ENCODE results near the gene ZDHHC14. TPM values are rescaled to one million over a fixed set of nuclear protein-coding genes. Genes with fewer than 3 reads are reported as not detected.

Gene ZDHHC14
- total and polyA plus RNA-seq, 2 of the 8 experiments (the other 6 are each of a cell fraction or from before 2014, with no cell fraction given): 2.9 to 5.3 TPM

DNA sequence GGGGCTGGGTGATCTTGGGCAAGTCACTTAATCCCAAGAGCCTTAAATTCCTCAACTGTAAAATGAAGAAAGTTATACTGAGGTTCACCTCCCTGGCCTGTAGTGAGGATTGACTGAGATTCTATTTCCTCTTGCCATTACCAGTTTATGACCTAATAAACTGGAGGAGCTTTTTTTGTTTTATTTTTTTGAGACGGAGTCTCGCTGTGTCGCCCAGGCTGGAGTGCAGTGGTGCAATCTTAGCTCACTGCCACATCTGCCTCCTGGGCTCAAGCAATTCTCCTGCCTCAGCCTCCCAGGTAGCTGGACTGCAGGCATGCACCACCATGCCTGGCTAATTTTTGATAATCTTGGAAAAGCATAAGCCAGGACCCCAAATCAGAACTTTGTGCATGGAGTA lies 280.7 kb downstream of the ZDHHC14 start:
- no peaks in the 10 kb centered on the region for H4K20me1 ChIP-seq (replicated peaks in 1 of 2; ENCODE audit: control insufficient read depth in 1 of 2, insufficient read depth in 2 of 2, low read length in 2 of 2)
- WGBS, 2 experiments (ENCODE audit: extremely low coverage in 1 of 2, insufficient coverage in 1 of 2, insufficient read length in 1 of 2, insufficient replicate concordance in 2 of 2, low coverage in 1 of 2, low lambda C conversion rate in 2 of 2, missing lambda C conversion rate in 1 of 2): 93% methylated on average over 3 of the region's 3 CpGs; no CpG with 5 or more reads in 1 of the 2 experiments
- TF ChIP-seq CREB1 (IDR thresholded peaks at IDR 0.05) (no peak), GABPA (IDR thresholded peaks at IDR 0.05; ENCODE audit: borderline replicate concordance, insufficient read depth, low read length) (no peak), POLR2A (IDR thresholded peaks at IDR 0.05; ENCODE audit: control extremely low read depth in 1 of 2, low read depth in 2 of 2, low read length in 2 of 2) (no peak), SIN3A (conservative IDR thresholded peaks at IDR 0.05 in 1 of 2, IDR thresholded peaks at IDR 0.05 in 1 of 2; ENCODE audit: low read depth in 1 of 2, low read length in 2 of 2) (no peak), RFX5 (IDR thresholded peaks at IDR 0.05; ENCODE audit: borderline replicate concordance, low read depth, low read length) (no peak), TAF1 (IDR thresholded peaks at IDR 0.05; ENCODE audit: low read depth, low read length) (no peak), GTF2F1 (IDR thresholded peaks at IDR 0.05; ENCODE audit: borderline replicate concordance, low read depth, low read length) (no peak), EGR1 (IDR thresholded peaks at IDR 0.05; ENCODE audit: borderline replicate concordance, low read depth, low read length) (no peak)
- TF ChIP-seq, protein P1, sequence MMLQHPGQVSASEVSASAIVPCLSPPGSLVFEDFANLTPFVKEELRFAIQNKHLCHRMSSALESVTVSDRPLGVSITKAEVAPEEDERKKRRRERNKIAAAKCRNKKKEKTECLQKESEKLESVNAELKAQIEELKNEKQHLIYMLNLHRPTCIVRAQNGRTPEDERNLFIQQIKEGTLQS (IDR thresholded peaks at IDR 0.05; ENCODE audit: insufficient read depth, low read depth, low read length): no peak
- TF ChIP-seq, protein P2, sequence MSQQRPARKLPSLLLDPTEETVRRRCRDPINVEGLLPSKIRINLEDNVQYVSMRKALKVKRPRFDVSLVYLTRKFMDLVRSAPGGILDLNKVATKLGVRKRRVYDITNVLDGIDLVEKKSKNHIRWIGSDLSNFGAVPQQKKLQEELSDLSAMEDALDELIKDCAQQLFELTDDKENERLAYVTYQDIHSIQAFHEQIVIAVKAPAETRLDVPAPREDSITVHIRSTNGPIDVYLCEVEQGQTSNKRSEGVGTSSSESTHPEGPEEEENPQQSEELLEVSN (IDR thresholded peaks at IDR 0.05): no peak

More for the DNA sequence above, 280.7 kb downstream of the ZDHHC14 start:
- Histone ChIP-seq H3K4me3 (ENCODE audit: extremely low read depth in 1 of 4, insufficient read depth in 2 of 4, low read depth in 3 of 4, low read length in 4 of 4) (no peak overlapping the region), H4K5ac (ENCODE audit: insufficient read length, low read depth, low read length) (no peak overlapping the region), H2BK15ac (ENCODE audit: low read length) (no peak overlapping the region), H3K79me2 (ENCODE audit: control insufficient read depth in 1 of 2, insufficient read depth in 2 of 2, low read length in 2 of 2) (no peaks in the 10 kb centered on the region), H3K4ac (replicated peaks; ENCODE audit: insufficient read length, low read depth, low read length) (no peak overlapping the region), H3K23ac (ENCODE audit: insufficient read length) (no peak overlapping the region), H3K4me1 (replicated peaks in 1 of 4; ENCODE audit: control insufficient read depth in 3 of 4, insufficient read depth in 4 of 4, low read length in 3 of 4) (peaks cover 0 to 3% (median 0%) of the 10 kb centered on the region in 4 experiments; a peak in 1 of 7 replicates), H3K27me3 (replicated peaks in 1 of 4; ENCODE audit: control insufficient read depth in 3 of 4, extremely low read depth in 1 of 4, insufficient read depth in 3 of 4, low read length in 3 of 4) (no peaks in the 10 kb centered on the region), H3K4me2 (ENCODE audit: insufficient read depth in 1 of 2, low read depth in 2 of 2, low read length in 2 of 2) (no peak overlapping the region), H3K79me1 (ENCODE audit: low read depth, low read length) (no peaks in the 10 kb centered on the region), H3K9ac (replicated peaks in 1 of 4; ENCODE audit: extremely low read depth in 1 of 4, low read depth in 3 of 4, low read length in 3 of 4) (no peak overlapping the region), H2BK20ac (ENCODE audit: low read length) (no peak overlapping the region), H4K91ac (replicated peaks; ENCODE audit: insufficient read length, low read length) (no peak overlapping the region), H2BK12ac (ENCODE audit: low read depth, low read length) (no peak overlapping the region; the same call in 1 of the 2 replicates), H3K14ac (ENCODE audit: insufficient read length) (no peak overlapping the region), H2AFZ (ENCODE audit: low read length) (no peak overlapping the region), H3K56ac (replicated peaks; ENCODE audit: insufficient read length, low read depth, low read length) (no peak overlapping the region), H4K8ac (ENCODE audit: extremely low read depth, insufficient read depth, low read length) (no peak overlapping the region), H3K9me3 (ENCODE audit: insufficient read depth in 2 of 2, low read depth in 1 of 2, low read length in 1 of 2) (no peaks in the 10 kb centered on the region), H3K36me3 (ENCODE audit: control insufficient read depth in 2 of 4, insufficient read depth in 4 of 4, low read length in 3 of 4) (no peaks in the 10 kb centered on the region), H2AK5ac (ENCODE audit: low read depth, low read length) (no peak overlapping the region), H2BK120ac (replicated peaks; ENCODE audit: low read depth, low read length) (no peak overlapping the region), H2BK5ac (ENCODE audit: low read depth, low read length) (no peak overlapping the region), H3K23me2 (ENCODE audit: low read depth, low read length) (no peaks in the 10 kb centered on the region), H3K27ac (ENCODE audit: low read depth, low read length) (no peak overlapping the region), H3K18ac (ENCODE audit: extremely low read depth, low read length) (no peak overlapping the region)
- no peak for FAIRE-seq
- POLR2A ChIA-PET (ENCODE audit: partially characterized antibody): no interaction called here
- CTCF ChIA-PET (ENCODE audit: partially characterized antibody): interaction anchor here (0.8 to 2.7 kb wide), 10 partner anchors 8 to 337 kb away, joined by 3 to 10 read pairs (median 3); no protein-coding TSS in a partner anchor
- DNase-seq (ENCODE audit: low read depth in 1 of 2, low spot score in 2 of 2): no peak
